HL-60 (cell line): ENCODE data around the gene SPINT2.
"Not testable (repeated sequence)": the region's sequence is repeated elsewhere in the genome, so short reads cannot be mapped to it uniquely, and the experiment has no call there.

ENCODE experiments used
- DNase-seq, 2 experiments: peaks; one replicate each; pipeline ENCODE4 v3.0.0-alpha.2; 2010 to 2020; ENCODE audit warnings: low read depth in 1 of 2, low spot score in 1 of 2
- H3K27ac ChIP-seq: fragments of 250-450 bp; sonication (Bioruptor Pico); replicated peaks from 2 replicates; pipeline ENCODE4 v1.5.1; 2020; ENCODE audit warnings: mild to moderate bottlenecking, moderate library complexity
- H3K27me3 ChIP-seq: fragments of 250-450 bp; sonication (Bioruptor Pico); 2 replicates; pipeline ENCODE4 v1.5.1; 2021; ENCODE audit warnings: mild to moderate bottlenecking, moderate library complexity; ENCODE audit not compliant: insufficient read depth, poor library complexity, severe bottlenecking
- H3K4me3 ChIP-seq: replicated peaks from 2 replicates; pipeline ENCODE4 v1.5.1; 2011; ENCODE audit warnings: mild to moderate bottlenecking, control low read depth, low read length; ENCODE audit not compliant: insufficient read depth
- CTCF ChIP-seq: IDR thresholded peaks from one replicate; pipeline ENCODE4 v1.5.1; 2011; ENCODE audit warnings: low read length, control low read depth, inconsistent platforms; ENCODE audit not compliant: insufficient read depth
- GABPA ChIP-seq: IDR thresholded peaks from 2 replicates; pipeline ENCODE4 v1.6.1; 2012; ENCODE audit warnings: low read depth
- POLR2AphosphoS5 ChIP-seq: IDR thresholded peaks from 2 replicates; pipeline ENCODE4 v1.6.1; 2012; ENCODE audit warnings: low read depth
- REST ChIP-seq: IDR thresholded peaks from 2 replicates; pipeline ENCODE4 v1.6.1; 2012; ENCODE audit warnings: low read depth; ENCODE audit not compliant: insufficient replicate concordance
- SPI1 ChIP-seq: IDR thresholded peaks from 2 replicates; pipeline ENCODE4 v1.6.1; 2012; ENCODE audit warnings: low read depth, mild to moderate bottlenecking, borderline replicate concordance

SPINT2 gene

GRCh38 chr19:38229585-38230073 is 34.7 kb upstream of the SPINT2 start:
- no peak overlapping the region for H3K27ac ChIP-seq
- no peak overlapping the region for H3K4me3 ChIP-seq
- DNase-seq, result peak in 1 of 2 experiments; percentile 14
- no peak for TF ChIP-seq CTCF
- TF ChIP-seq GABPA, result no peak
- TF ChIP-seq POLR2AphosphoS5, result no peak
- no peak for TF ChIP-seq REST
- no peak for TF ChIP-seq SPI1
- H3K27me3 ChIP-seq, result peaks cover 35% of the 10 kb centered on the region

GRCh38 chr19:38230506-38231133 is 33.8 kb upstream of the SPINT2 start:
- not testable (repeated sequence) for DNase-seq, H3K27ac ChIP-seq, H3K4me3 ChIP-seq
- peaks cover 34% of the 10 kb centered on the region for H3K27me3 ChIP-seq

DNA sequence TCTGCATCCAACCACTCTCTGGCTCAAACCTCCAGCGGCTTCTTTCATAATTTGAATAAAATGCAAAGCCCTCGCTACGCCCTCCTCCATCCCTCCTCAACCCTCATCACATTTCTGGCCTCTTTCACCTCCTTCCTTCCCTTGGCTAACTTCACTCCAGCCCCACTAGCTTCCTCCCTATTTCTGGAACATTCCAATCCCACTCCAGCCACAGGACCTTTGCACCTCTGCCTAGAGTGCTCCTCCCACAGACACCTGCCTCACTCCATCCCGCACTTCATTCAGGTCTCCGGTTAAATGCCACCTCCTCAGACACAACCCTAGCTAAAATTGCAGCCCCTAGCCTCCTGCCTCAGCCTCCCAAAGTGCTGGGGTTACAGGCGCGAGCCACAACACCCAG is 32.5 kb upstream of the SPINT2 start:
- Histone ChIP-seq H3K27ac (no peak overlapping the region), H3K4me3 (no peak overlapping the region), H3K27me3 (peaks cover 29% of the 10 kb centered on the region)
- no peak for TF ChIP-seq POLR2AphosphoS5
- TF ChIP-seq SPI1, result no peak
- no peak for TF ChIP-seq REST
- TF ChIP-seq CTCF, result no peak
- no peak for TF ChIP-seq GABPA
- no peak for DNase-seq

DNA sequence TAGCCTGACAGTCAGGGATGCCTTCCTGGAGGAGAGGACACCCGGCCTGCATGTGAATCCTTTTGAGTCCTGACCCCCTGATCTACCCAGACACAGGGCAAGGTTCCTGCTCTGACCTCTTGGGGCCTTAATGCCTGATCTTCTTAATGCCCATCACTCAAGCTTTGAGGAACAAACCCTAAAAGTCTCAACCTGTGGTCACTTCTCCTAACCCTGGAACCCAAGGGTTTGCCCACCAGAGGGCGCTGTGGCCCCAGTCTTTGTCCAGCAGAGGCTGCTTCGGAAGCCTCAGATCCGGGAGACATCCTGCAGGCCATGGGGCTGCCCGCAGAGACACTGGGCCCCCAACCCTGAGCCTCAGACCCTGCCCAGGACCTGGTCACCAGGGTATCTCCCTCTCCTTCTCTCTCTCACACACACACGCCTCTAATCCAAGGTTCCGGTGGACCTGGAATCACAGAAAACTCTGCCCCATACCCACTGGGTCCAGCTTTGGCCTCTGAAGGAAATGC is 30.6 kb upstream of the SPINT2 start:
- TF ChIP-seq GABPA (no peak), POLR2AphosphoS5 (no peak), SPI1 (no peak), REST (no peak), CTCF (peak; percentile 77)
- H3K27ac ChIP-seq, result no peak overlapping the region
- peak in 1 of 2 experiments; percentile 74 for DNase-seq
- H3K4me3 ChIP-seq, result no peak overlapping the region
- H3K27me3 ChIP-seq, result peaks cover 15% of the 10 kb centered on the region
